Fibroblast of mammary gland (primary cell): ENCODE data around the gene SNX2.

Experiments
- DNase-seq: peaks from one replicate; pipeline ENCODE4 v3.0.0-alpha.2; 2010; ENCODE audit warnings: low read depth
- H3K4me3 ChIP-seq: 2 replicates; pipeline ENCODE4 v1.5.1; 2011; ENCODE audit warnings: low read depth, mild to moderate bottlenecking, low read length, moderate library complexity; ENCODE audit not compliant: control insufficient read depth
- TF ChIP-seq, protein P1 (sequence below): conservative IDR thresholded peaks from 2 replicates; pipeline ENCODE4 v1.5.1; 2011; ENCODE audit warnings: low read depth, low read length, inconsistent platforms; ENCODE audit not compliant: control insufficient read depth, insufficient read depth

The SNX2 gene

DNA sequence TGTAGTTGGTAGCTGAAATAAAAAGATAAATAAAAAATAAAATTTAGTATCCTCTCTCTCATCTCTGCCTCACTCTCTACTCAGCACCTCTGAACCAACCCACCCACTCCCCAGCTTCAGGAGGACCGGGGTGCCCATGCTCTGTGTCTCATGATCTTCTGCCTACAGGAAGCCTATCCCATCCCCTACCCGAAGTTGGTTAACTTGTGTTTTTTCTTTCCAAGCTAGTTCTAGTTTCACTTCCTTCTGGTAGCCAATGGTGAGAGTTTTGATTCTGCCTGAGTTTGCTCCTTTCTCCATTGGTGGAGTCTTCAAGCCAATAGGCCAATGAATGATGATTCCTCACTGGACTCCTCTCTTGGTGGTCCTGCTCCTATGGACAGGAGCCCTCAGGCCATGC is 102.6 kb downstream of the SNX2 start:
- TF ChIP-seq, protein P1, sequence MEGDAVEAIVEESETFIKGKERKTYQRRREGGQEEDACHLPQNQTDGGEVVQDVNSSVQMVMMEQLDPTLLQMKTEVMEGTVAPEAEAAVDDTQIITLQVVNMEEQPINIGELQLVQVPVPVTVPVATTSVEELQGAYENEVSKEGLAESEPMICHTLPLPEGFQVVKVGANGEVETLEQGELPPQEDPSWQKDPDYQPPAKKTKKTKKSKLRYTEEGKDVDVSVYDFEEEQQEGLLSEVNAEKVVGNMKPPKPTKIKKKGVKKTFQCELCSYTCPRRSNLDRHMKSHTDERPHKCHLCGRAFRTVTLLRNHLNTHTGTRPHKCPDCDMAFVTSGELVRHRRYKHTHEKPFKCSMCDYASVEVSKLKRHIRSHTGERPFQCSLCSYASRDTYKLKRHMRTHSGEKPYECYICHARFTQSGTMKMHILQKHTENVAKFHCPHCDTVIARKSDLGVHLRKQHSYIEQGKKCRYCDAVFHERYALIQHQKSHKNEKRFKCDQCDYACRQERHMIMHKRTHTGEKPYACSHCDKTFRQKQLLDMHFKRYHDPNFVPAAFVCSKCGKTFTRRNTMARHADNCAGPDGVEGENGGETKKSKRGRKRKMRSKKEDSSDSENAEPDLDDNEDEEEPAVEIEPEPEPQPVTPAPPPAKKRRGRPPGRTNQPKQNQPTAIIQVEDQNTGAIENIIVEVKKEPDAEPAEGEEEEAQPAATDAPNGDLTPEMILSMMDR: no peak

DNA sequence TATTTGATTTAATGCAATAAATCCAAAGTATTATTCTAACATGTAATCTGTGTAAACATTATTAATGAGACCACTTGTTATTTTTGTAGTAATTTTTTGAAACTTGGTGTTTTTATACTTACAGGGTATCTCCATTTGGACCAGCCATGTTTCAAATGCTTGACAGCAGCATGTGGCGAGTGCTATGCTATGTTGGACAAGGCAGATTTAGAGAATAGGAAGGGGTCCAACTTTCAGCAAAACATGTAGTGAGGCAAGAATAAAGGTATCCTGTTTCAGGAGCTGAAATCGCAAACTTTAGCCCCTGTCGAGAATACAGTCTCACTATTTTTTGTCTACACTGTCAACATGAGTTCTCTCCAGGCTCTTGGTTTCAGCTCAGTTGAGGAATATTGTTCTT is 104.2 kb downstream of the SNX2 start:
- no peak for DNase-seq
- H3K4me3 ChIP-seq: no peak overlapping the region
- TF ChIP-seq, protein P1: no peak

More for the DNA sequence above, 102.6 kb downstream of the SNX2 start:
- DNase-seq: no peak
- no peak overlapping the region for H3K4me3 ChIP-seq
